NCI-H1105 treated with DMSO at 0.1 percent for 48 hours (cell line): ENCODE results near the gene KRTAP10-6.
"Not testable (repeated sequence)": the region's sequence is repeated elsewhere in the genome, so short reads cannot be mapped to it uniquely, and the experiment has no call there.

Experiments
- DNase-seq: peaks from one replicate; lab custom pipeline; 2025; lab: John Stamatoyannopoulos, UW

Gene KRTAP10-6

DNA sequence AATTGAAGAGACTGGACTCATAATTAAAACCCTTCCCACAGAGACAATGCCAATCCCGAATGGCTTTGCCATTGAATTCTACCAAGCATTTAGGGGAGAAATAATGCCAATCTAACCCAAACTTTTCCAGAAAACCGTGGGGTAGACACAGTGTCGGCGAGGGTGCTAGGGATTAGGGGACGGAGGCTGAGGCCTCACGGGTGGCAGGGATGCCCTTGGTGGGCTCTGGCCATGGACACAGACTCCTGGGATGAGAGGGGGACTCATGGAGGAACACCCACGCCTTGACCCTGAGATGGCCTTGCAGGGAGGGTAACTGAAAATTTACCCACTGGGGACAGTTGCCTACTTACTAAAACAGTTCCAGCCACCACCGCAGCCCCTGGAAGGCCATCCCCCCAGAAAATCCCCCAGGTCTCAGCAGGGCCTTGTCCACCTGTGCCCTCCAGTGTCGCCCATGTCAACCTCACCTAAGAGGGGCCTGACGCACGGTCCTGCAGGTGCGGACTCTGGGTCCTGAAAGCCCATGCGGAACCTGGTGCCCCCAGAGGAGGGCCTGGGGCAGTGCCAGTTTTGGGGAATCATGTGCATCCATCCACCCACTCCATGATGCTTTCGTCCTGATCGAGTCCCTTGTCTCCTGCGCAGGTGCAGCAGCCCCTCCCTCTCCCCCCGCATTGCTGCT, 13.8 kb downstream of the KRTAP10-6 start:
- DNase-seq = no peak

DNA sequence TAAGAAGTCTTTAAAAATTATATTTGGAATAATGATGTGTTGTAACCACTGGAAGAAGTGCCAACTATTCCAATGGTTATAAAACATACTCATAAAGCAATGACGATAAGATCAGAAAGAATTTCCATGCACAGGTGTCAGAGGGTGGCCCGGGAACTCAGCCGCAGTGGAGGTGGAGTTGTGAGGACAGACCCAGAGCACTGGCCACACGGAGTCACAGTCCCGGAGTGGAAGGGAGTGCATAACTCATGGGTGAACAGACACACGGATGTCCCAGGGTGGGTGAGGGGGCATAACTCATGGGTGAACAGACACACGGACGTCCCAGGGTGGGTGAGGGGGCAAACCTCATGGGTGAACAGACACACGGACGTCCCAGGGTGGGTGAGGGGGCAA, 16.3 kb downstream of the KRTAP10-6 start:
- DNase-seq = no peak

DNA sequence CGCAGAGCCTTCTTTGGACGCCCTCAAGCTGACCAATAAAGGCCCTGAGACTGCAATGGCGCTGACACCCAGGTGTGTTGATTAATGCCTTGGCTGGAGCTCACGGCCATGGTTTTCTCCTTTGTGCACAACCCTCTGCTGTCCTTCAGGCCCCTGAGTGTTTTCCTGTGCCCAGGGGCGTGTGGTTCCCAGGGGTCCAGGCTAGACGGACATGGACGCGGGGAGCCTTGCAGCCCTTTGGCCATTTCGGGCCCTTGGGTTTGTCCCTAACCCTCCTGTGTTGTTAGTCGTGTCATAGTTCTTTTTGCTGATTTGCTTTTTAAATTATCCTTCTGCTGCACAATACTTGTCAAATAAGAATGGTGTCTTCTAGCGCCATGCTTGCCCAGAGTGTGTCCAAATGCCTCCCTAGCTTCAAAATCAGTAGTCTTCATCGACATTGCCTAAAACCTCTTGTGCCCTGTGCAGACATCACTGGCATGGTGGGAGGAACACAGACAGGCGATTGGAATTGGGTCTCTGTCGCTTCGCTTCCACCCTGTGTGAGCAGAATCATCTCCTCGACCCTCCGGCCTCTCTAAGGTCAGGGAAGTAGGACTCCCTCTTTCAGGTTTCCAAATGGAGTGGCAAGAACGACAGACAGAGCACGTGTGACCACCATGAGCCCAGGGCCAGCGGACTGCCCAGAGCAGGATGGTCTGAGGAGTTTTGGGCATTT, 16.8 kb downstream of the KRTAP10-6 start:
- DNase-seq = no peak

DNA sequence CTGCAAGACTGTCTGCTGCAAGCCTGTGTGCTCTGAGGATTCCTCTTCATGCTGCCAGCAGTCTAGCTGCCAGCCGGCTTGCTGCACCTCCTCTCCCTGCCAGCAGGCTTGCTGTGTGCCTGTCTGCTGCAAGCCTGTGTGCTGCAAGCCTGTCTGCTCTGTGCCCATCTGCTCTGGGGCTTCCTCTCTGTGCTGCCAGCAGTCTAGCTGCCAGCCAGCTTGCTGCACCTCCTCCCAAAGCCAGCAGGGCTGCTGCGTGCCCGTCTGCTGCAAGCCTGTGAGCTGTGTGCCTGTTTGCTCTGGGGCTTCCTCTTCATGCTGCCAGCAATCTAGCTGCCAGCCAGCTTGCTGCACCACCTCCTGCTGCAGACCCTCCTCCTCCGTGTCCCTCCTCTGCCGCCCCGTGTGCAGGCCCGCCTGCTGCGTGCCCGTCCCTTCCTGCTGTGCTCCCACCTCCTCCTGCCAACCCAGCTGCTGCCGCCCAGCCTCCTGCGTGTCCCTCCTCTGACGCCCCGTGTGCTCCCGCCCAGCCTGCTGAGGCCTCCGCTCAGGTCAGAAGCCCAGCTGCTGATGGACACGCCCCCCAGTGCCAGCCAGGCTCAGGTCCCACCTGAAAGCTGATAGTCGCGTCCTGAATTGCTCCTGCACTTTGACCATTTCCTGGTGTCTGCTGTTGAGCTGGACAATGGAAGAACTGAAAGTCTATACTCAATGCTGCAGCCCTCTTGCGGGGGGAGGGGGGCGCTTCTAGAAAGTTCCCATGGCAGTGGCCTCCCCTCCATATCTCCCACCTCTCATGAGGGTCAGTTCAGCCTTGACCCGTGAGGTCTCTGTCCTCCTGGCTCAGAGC, 17.6 kb downstream of the KRTAP10-6 start:
- no peak for DNase-seq

DNA sequence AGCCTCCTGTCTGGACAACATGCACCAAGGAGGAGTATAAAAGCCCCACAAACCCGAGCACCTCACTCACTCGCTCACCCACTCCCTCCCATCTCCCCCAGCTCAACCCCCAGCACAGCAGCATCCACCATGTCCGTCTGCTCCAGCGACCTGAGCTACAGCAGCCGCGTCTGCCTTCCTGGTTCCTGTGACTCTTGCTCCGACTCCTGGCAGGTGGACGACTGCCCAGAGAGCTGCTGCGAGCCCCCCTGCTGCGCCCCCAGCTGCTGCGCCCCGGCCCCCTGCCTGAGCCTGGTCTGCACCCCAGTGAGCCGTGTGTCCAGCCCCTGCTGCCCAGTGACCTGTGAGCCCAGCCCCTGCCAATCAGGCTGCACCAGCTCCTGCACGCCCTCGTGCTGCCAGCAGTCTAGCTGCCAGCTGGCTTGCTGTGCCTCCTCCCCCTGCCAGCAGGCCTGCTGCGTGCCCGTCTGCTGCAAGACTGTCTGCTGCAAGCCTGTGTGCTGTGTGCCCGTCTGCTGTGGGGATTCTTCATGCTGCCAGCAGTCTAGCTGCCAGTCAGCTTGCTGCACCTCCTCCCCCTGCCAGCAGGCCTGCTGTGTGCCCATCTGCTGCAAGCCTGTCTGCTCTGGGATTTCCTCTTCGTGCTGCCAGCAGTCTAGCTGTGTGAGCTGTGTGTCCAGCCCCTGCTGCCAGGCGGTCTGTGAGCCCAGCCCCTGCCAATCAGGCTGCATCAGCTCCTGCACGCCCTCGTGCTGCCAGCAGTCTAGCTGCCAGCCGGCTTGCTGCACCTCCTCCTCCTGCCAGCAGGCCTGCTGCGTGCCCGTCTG, 18.5 kb downstream of the KRTAP10-6 start, which contains the start of gene KRTAP10-4:
KRTAP10-4 (plus strand) TSS at position 100 of the 827 bp plus-strand sequence; CDS start at position 130, 30 bp downstream.
- DNase-seq = not testable (repeated sequence)

DNA sequence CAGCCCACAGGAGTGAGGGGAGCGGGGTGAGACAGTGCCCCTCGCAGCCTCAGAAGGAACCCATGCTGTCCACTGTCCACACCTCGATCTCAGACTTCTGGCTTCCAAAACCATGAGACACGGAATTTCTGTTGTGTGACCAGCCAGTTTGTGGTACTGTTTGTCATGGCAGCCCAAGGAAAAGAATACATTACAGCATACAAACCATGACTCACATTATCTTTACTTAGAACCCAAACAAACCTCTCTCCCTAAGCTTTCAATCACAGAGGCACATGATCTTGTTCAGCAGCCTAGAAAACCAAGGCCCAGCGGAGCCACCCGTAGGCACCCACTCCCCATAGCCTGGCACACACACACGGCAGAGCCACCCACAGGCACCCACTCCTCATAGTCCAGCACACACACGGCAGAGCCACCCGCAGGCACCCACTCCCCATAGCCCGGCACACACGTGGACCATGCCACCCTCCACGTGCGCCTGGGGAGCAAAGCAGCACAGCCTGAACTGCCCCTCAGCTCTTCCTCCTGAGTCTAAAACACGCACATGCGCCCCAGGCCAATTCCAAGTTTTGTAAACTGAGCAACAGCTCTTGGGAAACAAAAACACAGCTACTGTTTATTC, 19.2 kb downstream of the KRTAP10-6 start:
- DNase-seq = no peak

DNA sequence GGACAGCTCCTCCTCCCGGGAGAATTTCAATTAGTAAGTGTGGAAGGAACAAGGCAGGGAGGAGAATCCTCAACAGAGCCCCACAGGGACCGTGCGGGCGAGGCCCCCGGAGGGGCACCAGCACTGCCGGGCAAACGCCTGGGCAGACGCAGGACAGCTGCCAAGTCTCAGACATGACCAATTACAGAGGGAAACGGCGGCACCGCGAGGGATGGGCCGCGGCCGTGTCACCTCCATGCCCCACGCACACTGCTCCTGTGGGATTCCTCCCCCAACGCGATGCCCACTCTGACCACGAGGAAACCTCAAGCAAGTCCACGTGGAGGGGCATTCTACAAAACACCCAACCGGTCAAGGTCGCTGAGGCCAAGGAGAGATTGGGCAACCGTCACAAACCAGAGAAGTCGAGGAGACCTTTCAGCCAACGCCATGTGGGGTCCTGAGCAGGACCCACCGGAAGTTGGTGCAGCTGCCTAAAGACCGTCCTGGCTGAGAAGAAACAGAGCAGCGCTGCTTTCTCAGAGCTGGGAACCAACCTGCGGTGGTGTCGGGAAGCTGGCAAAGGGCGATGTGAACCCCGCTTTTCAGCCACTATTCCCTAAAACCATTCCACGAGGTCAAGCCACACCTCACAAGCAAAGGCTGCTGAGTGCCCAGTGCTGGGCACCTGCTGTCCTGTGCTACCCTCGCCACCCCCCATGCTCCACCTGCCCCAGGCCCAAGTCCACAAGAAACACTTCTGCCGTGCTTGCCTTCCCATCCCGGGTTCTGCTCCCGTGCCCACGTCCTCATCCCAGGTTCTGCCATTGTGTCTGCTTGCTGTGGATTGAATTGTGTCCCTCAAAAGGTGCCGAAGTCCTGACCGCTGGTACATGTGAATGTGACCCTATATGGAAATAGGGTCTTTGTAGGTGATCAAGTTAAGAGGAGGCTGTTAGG, 20.2 kb downstream of the KRTAP10-6 start:
- no peak for DNase-seq

DNA sequence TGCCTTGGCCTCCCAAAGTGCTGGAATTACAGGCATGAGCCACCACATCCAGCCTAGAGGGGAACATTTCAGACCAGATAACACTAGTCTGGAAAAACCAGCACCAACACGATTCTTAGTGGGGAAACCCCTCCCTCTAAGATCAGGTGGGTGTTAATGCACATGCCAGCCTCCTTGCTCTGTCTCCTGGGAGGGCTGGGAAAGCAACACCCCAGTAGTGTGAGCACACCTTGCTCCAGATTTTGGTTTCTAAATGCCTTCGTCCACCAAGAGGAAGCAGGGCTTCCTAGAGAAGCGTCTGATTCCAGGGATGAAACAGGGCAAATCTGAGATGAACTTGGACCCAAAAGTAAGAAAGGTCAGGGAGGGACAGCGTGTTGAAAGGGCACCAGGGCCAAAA, 21.0 kb downstream of the KRTAP10-6 start:
- DNase-seq = no peak

DNA sequence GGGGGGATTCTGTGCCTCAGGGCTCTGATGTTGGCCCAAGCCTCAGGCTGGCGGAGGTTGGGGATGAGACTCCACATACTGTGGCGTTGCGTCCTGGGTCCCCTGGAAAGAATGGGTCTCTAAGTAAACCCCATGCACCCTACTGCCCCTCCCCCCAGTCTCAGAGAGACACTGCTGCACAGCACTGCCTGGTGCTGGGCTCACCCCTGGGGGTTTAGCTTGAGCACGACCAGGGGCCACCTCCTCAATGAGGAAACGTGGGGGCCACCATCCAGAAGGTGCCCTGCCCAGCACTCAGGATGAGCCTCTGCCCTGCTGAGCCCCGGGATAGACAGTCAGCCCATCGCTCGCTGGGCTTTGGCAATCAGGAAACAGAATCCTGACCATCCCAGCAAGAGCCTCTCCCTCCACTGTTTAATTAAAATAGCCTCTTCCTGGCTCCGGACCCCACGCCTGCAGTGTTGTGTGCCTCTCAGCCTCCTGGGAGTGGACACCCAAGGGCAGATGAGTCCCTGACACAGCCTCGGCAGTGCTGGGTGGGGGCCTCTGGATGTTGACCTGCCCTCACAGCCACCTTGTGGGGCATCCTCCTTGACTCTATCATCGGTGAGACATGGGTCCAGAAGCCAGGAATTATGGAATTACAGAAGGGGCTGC, 22.3 kb downstream of the KRTAP10-6 start:
- DNase-seq = no peak

DNA sequence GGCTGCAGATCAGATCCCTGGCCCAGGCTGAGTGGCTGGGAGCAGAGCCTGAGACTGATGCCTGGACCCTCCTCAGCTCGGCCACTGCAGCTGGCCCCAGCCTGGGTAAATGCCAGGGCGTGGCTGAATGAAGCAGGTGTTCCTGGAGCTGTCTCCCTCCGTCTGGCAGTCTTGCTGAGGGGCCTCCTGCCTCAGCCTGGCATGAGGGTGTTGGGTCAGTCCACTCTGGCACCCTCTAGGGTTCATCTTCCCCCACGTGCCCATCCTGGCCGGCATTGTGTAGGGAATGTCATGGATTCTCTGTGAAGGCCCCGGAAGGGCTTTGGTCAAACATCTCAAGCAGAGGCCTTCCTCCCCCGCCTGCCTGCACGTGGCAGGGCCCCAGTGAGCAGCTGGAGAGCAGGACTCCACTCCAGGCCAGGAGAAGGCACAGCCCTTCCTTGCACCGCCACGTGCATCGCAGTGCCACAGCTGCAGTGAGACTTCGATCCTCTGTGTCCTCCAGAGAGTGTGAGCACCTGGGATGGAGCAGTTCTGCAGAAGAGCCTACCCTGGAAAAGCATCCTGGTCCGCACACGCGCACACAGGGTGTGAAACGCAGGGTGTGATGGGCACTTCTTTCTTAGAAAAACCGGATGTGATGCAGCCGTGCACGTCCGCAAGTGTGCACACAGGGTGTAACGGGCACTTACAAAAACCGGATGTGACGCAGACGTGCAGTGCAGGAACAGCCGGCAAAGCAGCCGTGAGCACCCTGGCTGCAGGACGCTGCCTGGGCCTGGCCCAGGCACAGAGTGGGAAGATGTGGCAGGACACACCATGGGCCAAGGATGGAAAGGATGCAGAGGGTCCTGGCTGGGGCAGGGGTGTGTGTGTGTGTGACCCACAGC, 23.4 kb downstream of the KRTAP10-6 start:
- DNase-seq = no peak

DNA sequence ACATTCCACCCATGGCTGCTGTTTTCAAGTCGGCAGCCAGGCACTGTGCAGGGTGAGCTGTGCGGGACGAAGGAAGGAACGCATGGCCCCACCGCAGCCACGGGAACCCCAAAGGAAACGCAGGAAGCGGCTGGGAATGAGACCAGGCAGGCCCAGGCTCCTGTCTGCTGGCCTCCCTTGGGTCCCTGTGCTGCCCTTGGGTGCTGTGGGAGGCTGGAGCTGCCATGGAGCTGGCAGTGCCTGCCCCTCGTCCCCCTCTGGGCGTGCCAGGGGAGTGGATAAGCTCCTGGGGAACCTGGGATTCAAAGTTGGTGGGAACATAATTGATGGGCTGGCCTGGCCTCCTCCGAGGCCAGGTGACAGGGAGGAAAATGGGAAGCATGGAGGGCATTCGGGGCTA, 24.0 kb downstream of the KRTAP10-6 start:
- no peak for DNase-seq

DNA sequence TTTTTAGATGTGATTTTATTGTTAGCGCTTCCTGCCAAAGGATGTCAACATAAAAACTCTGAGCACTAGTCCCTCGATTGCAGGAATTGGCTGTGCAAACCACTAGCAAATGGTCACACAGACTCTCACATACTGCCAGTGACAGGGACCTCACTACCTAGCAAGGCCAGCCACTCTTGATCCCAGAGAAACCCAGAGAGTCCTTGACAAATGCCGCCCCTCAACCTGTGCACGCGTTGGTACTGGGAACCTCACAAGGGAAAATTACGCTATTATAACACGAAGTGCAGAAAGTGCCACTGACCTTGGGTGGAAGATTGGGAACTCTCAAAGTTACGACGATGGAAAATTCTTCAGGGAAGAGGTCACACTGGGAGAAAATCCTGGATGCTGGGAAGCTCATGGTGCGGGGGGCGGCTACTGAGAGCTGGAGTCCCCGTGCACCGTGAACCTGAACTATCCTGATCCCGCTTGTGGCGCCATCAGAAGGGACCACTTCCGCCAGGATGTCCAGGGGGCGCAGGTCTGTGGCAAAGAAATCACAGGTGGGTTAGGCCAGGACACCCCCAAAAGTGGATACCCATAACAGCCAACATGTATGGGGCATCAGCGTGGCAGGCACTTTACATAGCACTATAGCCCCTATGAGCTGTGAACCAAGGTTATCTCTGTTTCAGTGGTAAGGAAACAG, 24.7 kb downstream of the KRTAP10-6 start:
- DNase-seq = no peak

DNA sequence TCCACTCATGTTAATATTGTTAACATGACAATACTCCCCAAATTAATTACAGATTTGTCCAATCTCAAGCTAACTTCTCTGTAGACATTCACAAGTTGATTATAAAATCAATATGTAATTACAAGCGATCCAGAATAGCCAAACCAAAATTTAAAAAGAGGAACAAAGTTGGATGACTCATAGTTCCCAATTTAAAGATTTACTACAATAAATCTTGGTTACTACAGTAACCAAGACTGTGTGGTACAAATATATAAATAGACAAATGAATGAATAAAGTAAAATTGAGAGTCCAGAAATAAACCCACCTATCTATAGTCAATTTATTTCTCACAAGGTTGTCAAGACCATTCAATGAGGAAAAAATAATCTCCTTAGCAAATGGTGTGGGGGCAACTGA, 25.9 kb downstream of the KRTAP10-6 start:
- no peak for DNase-seq

DNA sequence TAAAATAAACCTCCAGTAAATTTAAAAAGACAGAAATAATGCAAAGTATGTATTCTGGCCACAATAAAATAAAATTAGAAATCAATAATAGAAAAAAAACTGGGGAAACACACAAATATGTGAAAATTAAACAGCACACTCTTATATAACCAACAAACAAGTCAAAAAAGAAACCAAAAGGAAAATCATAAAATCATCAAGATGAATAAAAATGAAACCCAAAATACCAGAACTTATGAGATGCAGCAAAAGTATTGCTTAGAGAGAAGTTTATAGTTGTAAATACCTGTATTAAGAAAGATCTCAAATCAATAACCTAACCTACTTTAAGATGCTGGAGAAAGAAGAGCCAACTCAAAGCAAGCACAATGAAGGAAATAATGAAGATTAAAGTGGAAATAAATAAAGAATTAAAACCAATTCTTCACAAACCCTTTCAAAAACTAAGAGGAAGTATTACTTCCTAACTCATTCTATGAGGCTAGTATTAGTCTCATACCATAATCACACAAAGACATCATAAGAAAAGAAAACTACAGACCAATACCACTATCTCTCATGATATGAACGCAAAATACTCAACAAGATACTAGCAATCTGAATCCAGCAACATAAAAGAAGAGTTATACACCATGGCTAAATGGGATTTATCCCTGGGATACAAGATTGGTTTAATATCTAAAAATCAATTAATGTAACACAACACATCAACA, 27.3 kb downstream of the KRTAP10-6 start:
- no peak for DNase-seq

DNA sequence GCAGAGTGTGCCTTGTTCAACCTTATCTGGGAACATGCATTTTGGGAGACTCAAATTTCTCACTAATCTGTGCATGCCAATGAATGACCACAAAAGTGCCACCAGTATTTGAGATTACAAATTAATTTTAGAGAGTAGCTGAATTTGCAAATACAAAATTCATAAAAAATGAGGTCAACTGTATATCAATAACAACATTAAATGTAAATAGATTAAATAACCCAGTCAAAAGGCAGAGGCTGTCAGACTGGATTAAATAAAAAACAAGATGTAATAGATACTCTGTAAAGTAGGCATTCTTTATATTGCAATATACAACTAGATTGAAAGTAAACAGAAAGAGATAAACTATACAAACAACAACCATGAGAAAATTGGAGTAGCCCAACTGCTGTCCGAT, 28.2 kb downstream of the KRTAP10-6 start:
- no peak for DNase-seq

DNA sequence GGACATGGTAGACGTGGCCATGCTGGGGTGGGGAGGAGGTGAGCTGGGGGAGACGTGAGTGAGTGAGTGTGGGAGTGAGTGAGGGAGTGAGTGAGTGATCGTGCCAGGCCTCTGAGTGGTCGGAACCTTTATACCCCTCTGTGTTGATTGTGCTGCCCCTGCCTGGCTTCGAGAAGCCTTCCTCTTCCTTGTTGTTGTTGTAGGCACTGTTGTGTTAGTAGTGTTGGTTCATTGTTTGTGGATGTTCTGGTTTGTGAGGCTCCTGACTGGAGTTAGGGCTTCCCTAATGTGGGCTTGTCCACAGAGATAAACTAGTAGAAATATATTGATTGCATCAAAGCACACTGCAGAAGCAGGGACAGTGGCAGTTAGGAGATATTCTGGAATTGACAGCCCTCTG, 33.6 kb downstream of the KRTAP10-6 start, which contains the start of gene KRTAP10-3:
KRTAP10-3 (minus strand) TSS at position 101 of the 400 bp plus-strand sequence; CDS start at position 21, 80 bp downstream.
- DNase-seq = no peak

DNA sequence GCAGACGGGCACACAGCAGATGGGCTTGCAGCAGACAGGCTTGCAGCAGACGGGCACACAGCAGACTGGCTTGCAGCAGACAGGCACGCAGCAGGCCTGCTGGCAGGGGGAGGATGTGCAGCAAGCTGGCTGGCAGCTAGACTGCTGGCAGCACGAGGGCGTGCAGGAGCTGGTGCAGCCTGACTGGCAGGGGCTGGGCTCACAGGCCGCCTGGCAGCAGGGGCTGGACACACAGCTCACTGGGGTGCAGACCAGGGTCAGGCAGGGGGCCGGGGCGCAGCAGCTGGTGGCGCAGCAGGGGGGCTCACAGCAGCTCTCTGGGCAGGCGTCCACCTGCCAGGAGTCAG, 34.0 kb downstream of the KRTAP10-6 start:
- not testable (repeated sequence) for DNase-seq
